ENCODE data around the gene ATP10B.

DNA sequence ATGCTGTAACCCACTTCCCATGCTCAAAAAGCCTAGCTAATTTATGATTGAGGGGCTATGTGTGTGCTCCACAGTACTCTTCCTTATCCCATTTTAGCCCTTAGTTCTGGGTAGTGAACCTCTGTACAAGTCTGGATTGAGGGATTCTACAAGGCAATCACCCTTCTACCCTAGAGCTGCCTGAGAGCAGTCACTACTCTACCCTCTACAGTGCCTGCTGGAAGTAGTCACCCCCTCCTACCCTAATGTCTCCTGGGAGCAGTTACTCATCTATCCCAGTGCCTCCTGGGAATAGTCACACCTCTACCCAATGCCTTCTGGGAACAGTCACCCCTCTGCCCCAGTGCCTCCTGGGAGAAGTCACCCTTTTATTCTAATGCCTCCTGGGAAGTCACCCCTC is 150.6 kb downstream of the ATP10B start:
- TF ChIP-seq CBX8 (IDR thresholded peaks at IDR 0.05; ENCODE audit: borderline replicate concordance, low read depth, low read length), result no peak
- no peak for TF ChIP-seq SRF (IDR thresholded peaks at IDR 0.05; ENCODE audit: low read depth, low read length)
- TF ChIP-seq, protein P1, sequence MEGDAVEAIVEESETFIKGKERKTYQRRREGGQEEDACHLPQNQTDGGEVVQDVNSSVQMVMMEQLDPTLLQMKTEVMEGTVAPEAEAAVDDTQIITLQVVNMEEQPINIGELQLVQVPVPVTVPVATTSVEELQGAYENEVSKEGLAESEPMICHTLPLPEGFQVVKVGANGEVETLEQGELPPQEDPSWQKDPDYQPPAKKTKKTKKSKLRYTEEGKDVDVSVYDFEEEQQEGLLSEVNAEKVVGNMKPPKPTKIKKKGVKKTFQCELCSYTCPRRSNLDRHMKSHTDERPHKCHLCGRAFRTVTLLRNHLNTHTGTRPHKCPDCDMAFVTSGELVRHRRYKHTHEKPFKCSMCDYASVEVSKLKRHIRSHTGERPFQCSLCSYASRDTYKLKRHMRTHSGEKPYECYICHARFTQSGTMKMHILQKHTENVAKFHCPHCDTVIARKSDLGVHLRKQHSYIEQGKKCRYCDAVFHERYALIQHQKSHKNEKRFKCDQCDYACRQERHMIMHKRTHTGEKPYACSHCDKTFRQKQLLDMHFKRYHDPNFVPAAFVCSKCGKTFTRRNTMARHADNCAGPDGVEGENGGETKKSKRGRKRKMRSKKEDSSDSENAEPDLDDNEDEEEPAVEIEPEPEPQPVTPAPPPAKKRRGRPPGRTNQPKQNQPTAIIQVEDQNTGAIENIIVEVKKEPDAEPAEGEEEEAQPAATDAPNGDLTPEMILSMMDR (IDR thresholded peaks at IDR 0.05; ENCODE audit: control extremely low read depth in 1 of 3, insufficient read depth in 1 of 3, low read depth in 1 of 3, low read length in 3 of 3), result no peak
- TF ChIP-seq TEAD4 (IDR thresholded peaks at IDR 0.05; ENCODE audit: low read depth, low read length), result no peak
- no peak for TF ChIP-seq POLR2AphosphoS5 (IDR thresholded peaks at IDR 0.05; ENCODE audit: low read depth, low read length)

Measured in H1 (cell line).